Neural cell (in vitro differentiated cells): Measurements from ENCODE around the gene KL. TPM values are rescaled to one million over a fixed set of nuclear protein-coding genes. Genes with fewer than 3 reads are reported as not detected.

Experiments used
- H2AFZ ChIP-seq: fragments of 200-600, 300-800 bp; sonication (generic), shearing (Covaris generic); 2 replicates; pipeline ENCODE4 v1.6.0; 2014; ENCODE audit warnings: low read depth, mild to moderate bottlenecking, antibody characterized with exemption, low read length, moderate library complexity
- H3F3A ChIP-seq: fragments of 200-600 bp; shearing (Covaris generic); 2 replicates; pipeline ENCODE4 v1.6.1; 2016; ENCODE audit warnings: mild to moderate bottlenecking, moderate library complexity, mixed read lengths, antibody characterized with exemption, low read length; ENCODE audit not compliant: insufficient read depth, poor library complexity, severe bottlenecking
- H3K27ac ChIP-seq: fragments of 200-600, 300-800 bp; sonication (generic), shearing (Covaris generic); 2 replicates; pipeline ENCODE4 v1.5.1; 2014; ENCODE audit warnings: mild to moderate bottlenecking, low read length, moderate library complexity
- H3K27me3 ChIP-seq: fragments of 300-800, 200-600 bp; sonication (generic), shearing (Covaris generic); 2 replicates; pipeline ENCODE4 v1.6.0; 2014; ENCODE audit warnings: mild to moderate bottlenecking, low read depth, low read length, moderate library complexity; ENCODE audit not compliant: insufficient read depth
- H3K36me3 ChIP-seq: fragments of 300-800, 200-600 bp; sonication (generic), shearing (Covaris generic); 2 replicates; pipeline ENCODE4 v1.5.1; 2014; ENCODE audit warnings: mild to moderate bottlenecking, antibody characterized with exemption, low read length, moderate library complexity; ENCODE audit not compliant: insufficient read depth
- H3K4me2 ChIP-seq: fragments of 300-800, 200-600 bp; sonication (generic), shearing (Covaris generic); 2 replicates; pipeline ENCODE4 v1.6.0; 2014; ENCODE audit warnings: mild to moderate bottlenecking, low read length
- H3K4me3 ChIP-seq: fragments of 300-800, 200-600 bp; sonication (generic), shearing (Covaris generic); 2 replicates; pipeline ENCODE4 v1.5.1; 2014; ENCODE audit warnings: mild to moderate bottlenecking, low read length, moderate library complexity
- H3K79me2 ChIP-seq: fragments of 200-600 bp; shearing (Covaris generic); replicated peaks from 2 replicates; pipeline ENCODE4 v1.6.0; 2014; ENCODE audit warnings: mild to moderate bottlenecking, low read length, moderate library complexity; ENCODE audit not compliant: insufficient read depth
- H3K9ac ChIP-seq: fragments of 300-800, 200-600 bp; sonication (generic), shearing (Covaris generic); 2 replicates; pipeline ENCODE4 v1.6.1; 2016; ENCODE audit warnings: mild to moderate bottlenecking, low read length, mixed read lengths
- H3K9me2 ChIP-seq: fragments of 200-600 bp; shearing (Covaris generic); 2 replicates; pipeline ENCODE4 v1.6.1; 2016; ENCODE audit warnings: mild to moderate bottlenecking, low read length, mixed read lengths; ENCODE audit not compliant: insufficient read depth
- H3K9me3 ChIP-seq: fragments of 200-600, 300-800 bp; sonication (generic), shearing (Covaris generic); 2 replicates; pipeline ENCODE4 v1.6.1; 2016; ENCODE audit warnings: mild to moderate bottlenecking, mixed run types, low read length, moderate library complexity, mixed read lengths
- H4K20me1 ChIP-seq: fragments of 200-600 bp; shearing (Covaris generic); 2 replicates; pipeline ENCODE4 v1.6.1; 2016; ENCODE audit warnings: mild to moderate bottlenecking, mixed run types; ENCODE audit not compliant: insufficient read depth
- CTCF ChIP-seq: fragments of 450-650 bp; IDR thresholded peaks from 2 replicates; pipeline ENCODE4 v1.5.1; 2014; ENCODE audit warnings: antibody characterized with exemption, mild to moderate bottlenecking, moderate library complexity; ENCODE audit not compliant: poor library complexity, severe bottlenecking
- EP300 ChIP-seq: fragments of 450-650 bp; conservative IDR thresholded peaks from 2 replicates; pipeline ENCODE4 v1.6.1; 2014; ENCODE audit warnings: antibody characterized with exemption, mild to moderate bottlenecking, moderate library complexity; ENCODE audit not compliant: poor library complexity, severe bottlenecking
- EZH2 ChIP-seq: fragments of 200-600, 300-800 bp; shearing (Covaris generic), sonication (generic); IDR thresholded peaks from 2 replicates; pipeline ENCODE4 v1.6.1; 2014; ENCODE audit warnings: antibody characterized with exemption, low read length, borderline replicate concordance, mild to moderate bottlenecking; ENCODE audit not compliant: insufficient read depth, poor library complexity, severe bottlenecking
- MXI1 ChIP-seq: fragments of 450-650 bp; conservative IDR thresholded peaks from 2 replicates; pipeline ENCODE4 v1.6.1; 2014; ENCODE audit warnings: antibody characterized with exemption, mild to moderate bottlenecking; ENCODE audit not compliant: poor library complexity, severe bottlenecking
- POLR2AphosphoS5 ChIP-seq: IDR thresholded peaks from 2 replicates; pipeline ENCODE4 v1.6.1; 2012
- RAD21 ChIP-seq: fragments of 450-650 bp; conservative IDR thresholded peaks from 2 replicates; pipeline ENCODE4 v1.6.1; 2014; ENCODE audit warnings: antibody characterized with exemption, mild to moderate bottlenecking, moderate library complexity
- SMC3 ChIP-seq: fragments of 450-650 bp; conservative IDR thresholded peaks from 2 replicates; pipeline ENCODE4 v1.6.1; 2014; ENCODE audit warnings: antibody characterized with exemption, mild to moderate bottlenecking, moderate library complexity; ENCODE audit not compliant: poor library complexity
- TAF1 ChIP-seq: IDR thresholded peaks from 2 replicates; pipeline ENCODE4 v1.6.1; 2012; ENCODE audit warnings: low read depth
- polyA plus RNA-seq: library from polyadenylated mRNA; depleted of rRNA; stranded (reverse); fragments of >200 nt; gene quantifications from 2 replicates; pipeline ENCODE4 v1.2.3, GENCODE V29; 2014
- TF ChIP-seq, protein P1 (sequence below): IDR thresholded peaks from 2 replicates; pipeline ENCODE4 v1.6.1; 2012; ENCODE audit warnings: borderline replicate concordance

The KL gene
- polyA plus RNA-seq, 1 donor from 2014 or later = 0.09 TPM

- Histone ChIP-seq H3K27ac (no peak overlapping the region), H3K4me2 (no peak overlapping the region)
Observed at GRCh38 chr13:33091415-33091774, 75.2 kb downstream of the KL start.

GRCh38 chr13:33092073-33092987 is 76.1 kb downstream of the KL start:
- Histone ChIP-seq H3K79me2 (no peaks in the 10 kb centered on the region), H2AFZ (no peak overlapping the region)

More at GRCh38 chr13:33091415-33091774, 75.2 kb downstream of the KL start:
- H3K9me2 ChIP-seq = no peaks in the 10 kb centered on the region
- H4K20me1 ChIP-seq = no peaks in the 10 kb centered on the region
- H3F3A ChIP-seq = no peaks in the 10 kb centered on the region
- no peaks in the 10 kb centered on the region for H3K79me2 ChIP-seq
- no peak overlapping the region for H2AFZ ChIP-seq
- no peak overlapping the region for H3K9ac ChIP-seq
- H3K27me3 ChIP-seq = no peaks in the 10 kb centered on the region
- no peaks in the 10 kb centered on the region for H3K36me3 ChIP-seq
- no peak overlapping the region for H3K4me3 ChIP-seq
- H3K9me3 ChIP-seq = no peaks in the 10 kb centered on the region
- TF ChIP-seq TAF1 (no peak), CTCF (no peak), MXI1 (no peak), RAD21 (no peak)

GRCh38 chr13:33096886-33097605 is 80.8 kb downstream of the KL start:
- Histone ChIP-seq H3F3A (no peaks in the 10 kb centered on the region), H3K9me3 (no peaks in the 10 kb centered on the region), H4K20me1 (no peaks in the 10 kb centered on the region), H3K27me3 (no peaks in the 10 kb centered on the region), H2AFZ (no peak overlapping the region), H3K4me2 (no peak overlapping the region), H3K79me2 (no peaks in the 10 kb centered on the region), H3K27ac (no peak overlapping the region), H3K9me2 (no peaks in the 10 kb centered on the region), H3K4me3 (no peak overlapping the region), H3K9ac (no peak overlapping the region), H3K36me3 (no peaks in the 10 kb centered on the region)
- TF ChIP-seq SMC3 (no peak), RAD21 (no peak), CTCF (no peak), EZH2 (no peak), EP300 (no peak), MXI1 (no peak), TAF1 (no peak), POLR2AphosphoS5 (no peak)
- TF ChIP-seq, protein P1, sequence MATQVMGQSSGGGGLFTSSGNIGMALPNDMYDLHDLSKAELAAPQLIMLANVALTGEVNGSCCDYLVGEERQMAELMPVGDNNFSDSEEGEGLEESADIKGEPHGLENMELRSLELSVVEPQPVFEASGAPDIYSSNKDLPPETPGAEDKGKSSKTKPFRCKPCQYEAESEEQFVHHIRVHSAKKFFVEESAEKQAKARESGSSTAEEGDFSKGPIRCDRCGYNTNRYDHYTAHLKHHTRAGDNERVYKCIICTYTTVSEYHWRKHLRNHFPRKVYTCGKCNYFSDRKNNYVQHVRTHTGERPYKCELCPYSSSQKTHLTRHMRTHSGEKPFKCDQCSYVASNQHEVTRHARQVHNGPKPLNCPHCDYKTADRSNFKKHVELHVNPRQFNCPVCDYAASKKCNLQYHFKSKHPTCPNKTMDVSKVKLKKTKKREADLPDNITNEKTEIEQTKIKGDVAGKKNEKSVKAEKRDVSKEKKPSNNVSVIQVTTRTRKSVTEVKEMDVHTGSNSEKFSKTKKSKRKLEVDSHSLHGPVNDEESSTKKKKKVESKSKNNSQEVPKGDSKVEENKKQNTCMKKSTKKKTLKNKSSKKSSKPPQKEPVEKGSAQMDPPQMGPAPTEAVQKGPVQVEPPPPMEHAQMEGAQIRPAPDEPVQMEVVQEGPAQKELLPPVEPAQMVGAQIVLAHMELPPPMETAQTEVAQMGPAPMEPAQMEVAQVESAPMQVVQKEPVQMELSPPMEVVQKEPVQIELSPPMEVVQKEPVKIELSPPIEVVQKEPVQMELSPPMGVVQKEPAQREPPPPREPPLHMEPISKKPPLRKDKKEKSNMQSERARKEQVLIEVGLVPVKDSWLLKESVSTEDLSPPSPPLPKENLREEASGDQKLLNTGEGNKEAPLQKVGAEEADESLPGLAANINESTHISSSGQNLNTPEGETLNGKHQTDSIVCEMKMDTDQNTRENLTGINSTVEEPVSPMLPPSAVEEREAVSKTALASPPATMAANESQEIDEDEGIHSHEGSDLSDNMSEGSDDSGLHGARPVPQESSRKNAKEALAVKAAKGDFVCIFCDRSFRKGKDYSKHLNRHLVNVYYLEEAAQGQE = no peak

More at GRCh38 chr13:33092073-33092987, 76.1 kb downstream of the KL start:
- Histone ChIP-seq H3F3A (no peaks in the 10 kb centered on the region), H3K36me3 (no peaks in the 10 kb centered on the region), H3K4me3 (no peak overlapping the region), H3K27me3 (no peaks in the 10 kb centered on the region), H3K9ac (no peak overlapping the region), H3K27ac (no peak overlapping the region), H3K9me2 (no peaks in the 10 kb centered on the region), H3K9me3 (no peaks in the 10 kb centered on the region), H4K20me1 (no peaks in the 10 kb centered on the region), H3K4me2 (no peak overlapping the region)
- TF ChIP-seq MXI1 (no peak), TAF1 (no peak), SMC3 (no peak)
